NT2/D1 (cell line): Measurements from ENCODE around the gene MYO1C.

ENCODE experiments used
- DNase-seq: peaks from one replicate; pipeline ENCODE4 v3.0.0-alpha.2; 2011; ENCODE audit warnings: low read depth, low spot score
- H3K27me3 ChIP-seq: 2 replicates; pipeline ENCODE4 v1.6.0; 2011; ENCODE audit warnings: mild to moderate bottlenecking; ENCODE audit not compliant: insufficient read length, insufficient read depth
- H3K36me3 ChIP-seq: 2 replicates; pipeline ENCODE4 v1.6.1; 2011; ENCODE audit warnings: mild to moderate bottlenecking, low read length, mixed read lengths; ENCODE audit not compliant: insufficient read depth, insufficient read length
- H3K4me1 ChIP-seq: 2 replicates; pipeline ENCODE4 v1.5.1; 2011; ENCODE audit not compliant: insufficient read depth, insufficient read length
- H3K4me3 ChIP-seq: 2 replicates; pipeline ENCODE4 v1.5.1; 2011; ENCODE audit warnings: low read depth; ENCODE audit not compliant: insufficient read length
- H3K9ac ChIP-seq: 2 replicates; pipeline ENCODE4 v1.6.0; 2011; ENCODE audit warnings: low read depth; ENCODE audit not compliant: insufficient read length
- H3K9me3 ChIP-seq: 2 replicates; pipeline ENCODE4 v1.5.1; 2011; ENCODE audit warnings: mild to moderate bottlenecking, low read length; ENCODE audit not compliant: insufficient read depth
- SUZ12 ChIP-seq: IDR thresholded peaks from 2 replicates; pipeline ENCODE4 v1.6.1; 2011; ENCODE audit not compliant: insufficient read length, insufficient read depth; ENCODE audit errors: extremely low read depth
- YY1 ChIP-seq: IDR thresholded peaks from 2 replicates; pipeline ENCODE4 v1.6.1; 2011; ENCODE audit not compliant: insufficient read length, insufficient read depth
- ZNF274 ChIP-seq: IDR thresholded peaks from 2 replicates; pipeline ENCODE4 v1.6.1; 2011; ENCODE audit warnings: mild to moderate bottlenecking, low read depth, low read length

MYO1C gene

DNA sequence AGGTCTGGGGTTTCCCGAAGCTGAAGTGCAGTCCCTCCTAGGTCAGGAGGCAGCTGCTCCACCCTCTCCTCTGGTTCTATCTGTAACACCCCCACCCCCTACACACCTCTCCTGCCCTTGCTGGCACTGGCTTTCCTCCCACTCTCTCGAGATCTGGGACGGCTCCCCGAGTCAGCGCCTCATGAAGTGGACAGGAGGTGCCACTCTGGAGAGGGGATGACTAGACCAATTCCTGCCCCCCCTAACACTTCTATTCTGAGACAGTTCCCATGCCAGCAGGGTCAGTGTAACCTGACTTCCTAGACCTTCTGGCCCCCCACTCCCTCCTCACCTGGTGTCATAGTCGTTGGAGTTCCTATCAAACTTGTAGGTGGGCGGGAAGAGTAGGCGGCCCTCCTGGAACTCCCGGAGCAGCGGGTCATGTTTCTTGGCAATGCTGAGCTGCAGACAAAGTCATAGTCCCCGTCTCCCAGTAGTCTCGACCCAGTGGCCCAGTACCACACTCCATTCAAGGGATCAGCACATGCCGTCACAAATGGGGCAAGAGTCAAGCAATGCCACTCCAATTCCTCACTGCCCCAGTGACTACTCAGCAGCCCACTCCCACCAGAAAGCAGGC lies 14.3 kb upstream of the MYO1C start:
- no peaks in the 10 kb centered on the region for H3K27me3 ChIP-seq
- TF ChIP-seq YY1 (no peak), SUZ12 (no peak), ZNF274 (no peak)
- no peak overlapping the region for H3K4me3 ChIP-seq
- no peak for DNase-seq
- no peaks in the 10 kb centered on the region for H3K9me3 ChIP-seq
- H3K9ac ChIP-seq = no peak overlapping the region
- peaks cover 16% of the 10 kb centered on the region for H3K4me1 ChIP-seq
- peaks cover 22% of the 10 kb centered on the region for H3K36me3 ChIP-seq

DNA sequence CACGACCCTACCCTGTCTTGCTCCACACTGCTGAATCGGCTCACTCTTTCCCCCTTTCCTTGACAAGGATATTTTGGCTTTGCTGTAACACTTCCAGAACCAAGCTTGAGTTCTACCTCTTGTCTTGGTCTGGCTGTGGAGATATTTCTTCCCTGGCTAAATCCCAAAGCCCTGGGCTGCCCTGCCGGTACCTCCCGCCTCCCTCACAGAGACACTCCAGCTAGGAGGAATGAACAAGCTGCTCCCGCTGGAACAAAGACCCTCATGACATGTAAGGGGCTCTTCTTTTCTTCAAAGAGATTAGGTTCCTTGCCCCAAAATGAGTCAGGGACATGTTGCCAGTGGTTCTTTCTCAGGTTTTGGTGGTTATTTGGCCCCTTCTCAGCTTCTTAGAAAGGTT lies 13.1 kb upstream of the MYO1C start:
- DNase-seq = no peak
- Histone ChIP-seq H3K36me3 (peaks cover 16% of the 10 kb centered on the region), H3K9me3 (no peaks in the 10 kb centered on the region), H3K9ac (peak overlapping the region; percentile 4), H3K4me1 (peaks cover 11% of the 10 kb centered on the region), H3K27me3 (no peaks in the 10 kb centered on the region), H3K4me3 (no peak overlapping the region)
- no peak for TF ChIP-seq ZNF274
- TF ChIP-seq SUZ12 = no peak
- no peak for TF ChIP-seq YY1

DNA sequence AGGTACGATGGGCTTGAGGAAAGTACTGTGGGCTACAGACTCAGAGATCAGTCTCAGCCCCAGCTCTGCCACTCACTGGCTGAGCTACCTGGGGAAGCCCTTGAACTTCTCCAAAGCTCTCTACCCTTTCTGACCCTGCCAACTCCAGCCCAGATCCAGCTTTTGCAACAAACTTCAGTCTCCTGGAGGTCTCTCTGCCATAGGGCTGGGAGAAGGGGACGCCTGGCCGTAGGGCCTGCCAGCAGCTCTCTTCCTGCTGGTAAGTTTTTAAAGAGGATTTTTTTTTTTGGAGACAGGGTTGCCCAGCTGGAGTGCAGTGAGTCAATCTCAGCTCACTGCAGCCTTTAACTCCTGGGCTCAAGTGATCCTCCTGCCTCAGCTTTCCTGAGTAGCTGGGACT lies 12.4 kb upstream of the MYO1C start:
- TF ChIP-seq ZNF274 (no peak), SUZ12 (no peak), YY1 (no peak)
- Histone ChIP-seq H3K9me3 (no peaks in the 10 kb centered on the region), H3K27me3 (no peaks in the 10 kb centered on the region), H3K4me3 (no peak overlapping the region), H3K36me3 (peaks cover 16% of the 10 kb centered on the region), H3K4me1 (peaks cover 11% of the 10 kb centered on the region), H3K9ac (no peak overlapping the region)
- DNase-seq = no peak

DNA sequence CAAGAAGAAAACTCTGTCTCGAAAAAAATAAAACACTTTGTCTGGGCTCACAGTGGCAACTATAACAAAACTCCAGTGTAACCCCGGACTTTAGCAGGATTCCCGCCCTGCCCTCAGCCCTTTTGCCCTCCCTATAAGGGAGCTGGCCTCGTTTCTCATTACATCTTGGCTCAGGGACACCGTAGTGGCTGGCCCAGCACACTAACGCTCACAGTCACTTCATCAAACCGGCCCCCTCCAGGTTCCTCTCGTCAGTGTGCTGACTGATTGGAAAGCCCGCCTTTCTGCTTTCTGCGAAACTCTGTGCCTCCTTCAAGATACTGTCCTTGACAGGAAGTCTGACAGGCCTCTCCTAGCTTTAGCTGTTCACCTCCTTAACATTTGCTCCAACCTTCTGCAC lies 11.2 kb upstream of the MYO1C start:
- TF ChIP-seq ZNF274 (no peak), SUZ12 (no peak), YY1 (no peak)
- H3K9me3 ChIP-seq = no peaks in the 10 kb centered on the region
- no peaks in the 10 kb centered on the region for H3K27me3 ChIP-seq
- H3K4me3 ChIP-seq = no peak overlapping the region
- DNase-seq = no peak
- peaks cover 7% of the 10 kb centered on the region for H3K4me1 ChIP-seq
- peaks cover 16% of the 10 kb centered on the region for H3K36me3 ChIP-seq
- H3K9ac ChIP-seq = no peak overlapping the region

DNA sequence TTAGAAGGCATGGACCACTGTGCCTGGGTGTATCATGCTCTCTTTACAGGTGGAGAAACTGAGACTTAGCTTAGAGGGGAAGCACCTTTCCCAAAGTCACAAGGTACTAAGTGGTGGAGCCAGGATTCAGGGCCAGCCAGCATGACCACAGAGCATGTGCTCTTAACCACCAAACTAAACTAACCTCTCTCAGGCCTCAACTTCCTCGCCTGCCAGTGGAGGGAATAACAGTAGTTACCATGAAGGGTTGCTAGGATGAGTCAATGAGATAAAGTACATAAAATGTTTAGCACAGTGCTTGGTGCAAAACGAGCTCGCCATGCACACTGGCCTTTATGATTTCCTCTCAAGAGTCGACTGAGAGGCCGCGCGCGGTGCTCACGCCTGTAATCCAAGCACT lies 6.4 kb upstream of the MYO1C start:
- Histone ChIP-seq H3K4me1 (peaks cover 2% of the 10 kb centered on the region), H3K9ac (no peak overlapping the region), H3K9me3 (no peaks in the 10 kb centered on the region), H3K36me3 (peaks cover 12% of the 10 kb centered on the region), H3K27me3 (no peaks in the 10 kb centered on the region), H3K4me3 (no peak overlapping the region)
- no peak for DNase-seq
- no peak for TF ChIP-seq ZNF274
- TF ChIP-seq SUZ12 = no peak
- TF ChIP-seq YY1 = no peak

DNA sequence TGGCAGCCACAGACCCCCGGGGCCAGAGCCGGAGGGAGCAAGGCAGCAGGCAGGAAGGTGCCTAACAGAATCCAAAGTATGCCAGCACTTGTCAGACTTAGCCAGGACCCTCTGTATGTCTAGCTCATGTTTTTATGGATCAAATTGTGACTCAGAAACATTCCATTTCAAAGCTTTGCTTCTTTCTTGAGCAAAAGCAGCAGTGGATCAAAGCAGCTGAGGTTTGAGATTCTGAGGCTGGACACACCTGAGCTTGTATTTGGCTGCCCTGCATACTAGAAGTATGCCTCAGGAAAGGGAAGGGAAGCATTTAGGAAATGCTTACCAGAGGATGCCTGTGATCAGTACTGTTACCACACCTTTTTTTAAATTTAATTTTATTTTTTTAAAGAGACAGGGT lies 5.7 kb upstream of the MYO1C start:
- TF ChIP-seq SUZ12 = no peak
- no peak for TF ChIP-seq ZNF274
- TF ChIP-seq YY1 = no peak
- Histone ChIP-seq H3K4me1 (peaks cover 7% of the 10 kb centered on the region), H3K27me3 (no peaks in the 10 kb centered on the region), H3K36me3 (peaks cover 16% of the 10 kb centered on the region), H3K9me3 (no peaks in the 10 kb centered on the region), H3K9ac (no peak overlapping the region), H3K4me3 (no peak overlapping the region)
- no peak for DNase-seq

DNA sequence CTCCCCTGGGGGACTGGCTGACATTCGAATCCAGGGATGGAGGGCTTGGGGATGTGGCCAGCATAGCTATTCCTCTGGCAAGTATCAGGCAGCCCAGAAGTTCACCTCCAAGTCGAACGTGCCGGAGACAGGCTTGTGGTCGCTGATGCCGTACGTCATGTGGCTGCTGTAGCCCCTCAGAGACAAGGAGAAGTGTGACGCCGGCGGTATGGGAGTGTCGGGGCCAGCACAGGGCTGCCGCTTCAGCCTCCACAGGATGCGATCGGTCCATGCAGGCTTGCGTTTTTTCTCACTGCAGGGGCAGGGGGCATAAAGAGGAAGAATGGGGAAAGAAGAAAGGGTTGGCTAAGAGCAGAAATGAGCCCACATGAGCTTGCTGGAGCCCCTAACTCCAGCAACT lies 5.3 kb upstream of the MYO1C start:
- DNase-seq = no peak
- TF ChIP-seq YY1 (no peak), SUZ12 (no peak), ZNF274 (no peak)
- H3K9ac ChIP-seq = no peak overlapping the region
- H3K27me3 ChIP-seq = no peaks in the 10 kb centered on the region
- peaks cover 16% of the 10 kb centered on the region for H3K36me3 ChIP-seq
- peaks cover 8% of the 10 kb centered on the region for H3K4me1 ChIP-seq
- H3K9me3 ChIP-seq = no peaks in the 10 kb centered on the region
- H3K4me3 ChIP-seq = no peak overlapping the region
